GM06990 (cell line): Measurements from ENCODE around the gene SIGLEC1.

Experiments
- DNase-seq: peaks from one replicate; pipeline ENCODE4 v3.0.0-alpha.2; 2011; ENCODE audit not compliant: insufficient read length; ENCODE audit errors: extremely low read depth
- H3K27me3 ChIP-seq: replicated peaks from 2 replicates; pipeline ENCODE4 v1.6.0; 2011; ENCODE audit warnings: low read length; ENCODE audit not compliant: control insufficient read depth, insufficient read depth
- H3K36me3 ChIP-seq: 2 replicates; pipeline ENCODE4 v1.5.1; 2011; ENCODE audit warnings: low read length; ENCODE audit not compliant: control insufficient read depth, insufficient read depth
- H3K4me3 ChIP-seq: replicated peaks from 2 replicates; pipeline ENCODE4 v1.5.1; 2011; ENCODE audit warnings: low read depth, mild to moderate bottlenecking, control low read depth, low read length
- CTCF ChIP-seq: IDR thresholded peaks from 2 replicates; pipeline ENCODE4 v1.5.1; 2011; ENCODE audit warnings: low read length, control low read depth, mild to moderate bottlenecking, inconsistent platforms; ENCODE audit not compliant: insufficient read depth, poor library complexity, severe bottlenecking

Gene SIGLEC1

DNA sequence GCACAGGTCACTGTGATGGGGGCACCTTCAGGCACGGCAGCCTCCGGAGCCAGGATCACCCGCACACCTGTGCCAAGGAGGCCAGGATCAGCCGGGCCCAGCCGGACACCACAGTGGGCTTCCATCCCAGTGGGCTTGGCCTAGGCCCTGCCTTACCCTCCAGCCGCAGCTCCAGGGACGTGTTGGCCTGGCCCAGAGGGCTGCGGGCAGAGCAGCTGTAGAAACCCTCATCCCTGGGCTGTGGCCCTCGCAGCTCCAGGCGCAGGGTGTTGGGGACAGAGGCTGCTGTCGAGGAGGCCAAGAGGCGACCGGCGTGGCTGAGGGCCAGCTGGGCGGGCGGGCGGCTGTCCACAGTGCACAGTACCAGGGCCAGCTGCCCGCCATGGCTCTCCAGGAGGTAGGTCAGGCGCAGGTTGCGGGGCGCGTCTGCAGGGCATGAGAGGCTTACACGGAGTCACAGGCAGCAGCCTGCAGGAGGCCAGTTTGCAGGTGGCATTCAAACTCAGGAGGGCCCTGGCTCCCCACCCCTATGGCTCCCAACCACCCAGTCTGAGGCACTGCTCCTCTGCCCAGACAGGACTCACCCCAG is 19.6 kb downstream of the SIGLEC1 start:
- Histone ChIP-seq H3K27me3 (no peaks in the 10 kb centered on the region), H3K36me3 (no peaks in the 10 kb centered on the region), H3K4me3 (no peak overlapping the region)
- no peak for TF ChIP-seq CTCF
- no peak for DNase-seq

- H3K27me3 ChIP-seq, result no peaks in the 10 kb centered on the region
- no peak for TF ChIP-seq CTCF
- no peak for DNase-seq
- no peak overlapping the region for H3K4me3 ChIP-seq
- no peaks in the 10 kb centered on the region for H3K36me3 ChIP-seq
These were observed 20.5 kb downstream of the SIGLEC1 start for GRCh38 chr20:3691897-3692296.

DNA sequence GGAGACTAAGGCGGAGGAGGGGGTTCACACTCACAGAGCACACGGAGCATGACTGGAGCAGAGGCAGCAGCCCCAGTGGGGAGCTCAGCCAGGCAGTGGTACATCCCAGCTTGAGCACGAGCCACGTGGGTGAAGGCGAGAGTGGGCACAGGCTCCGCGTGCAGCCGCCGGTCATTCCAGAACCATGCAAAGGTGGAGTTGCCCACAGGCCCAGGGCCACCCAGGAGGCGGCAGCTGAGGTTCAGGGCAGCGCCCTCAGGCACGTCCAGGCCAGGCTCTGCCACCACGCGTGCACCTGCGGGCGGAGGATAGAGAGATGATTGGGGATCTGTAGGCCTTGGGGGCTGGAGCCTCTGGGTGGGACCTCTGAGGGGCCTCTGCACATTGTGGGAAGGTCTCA is 21.1 kb downstream of the SIGLEC1 start:
- Histone ChIP-seq H3K27me3 (no peaks in the 10 kb centered on the region), H3K4me3 (no peak overlapping the region), H3K36me3 (no peaks in the 10 kb centered on the region)
- no peak for DNase-seq
- TF ChIP-seq CTCF, result no peak

DNA sequence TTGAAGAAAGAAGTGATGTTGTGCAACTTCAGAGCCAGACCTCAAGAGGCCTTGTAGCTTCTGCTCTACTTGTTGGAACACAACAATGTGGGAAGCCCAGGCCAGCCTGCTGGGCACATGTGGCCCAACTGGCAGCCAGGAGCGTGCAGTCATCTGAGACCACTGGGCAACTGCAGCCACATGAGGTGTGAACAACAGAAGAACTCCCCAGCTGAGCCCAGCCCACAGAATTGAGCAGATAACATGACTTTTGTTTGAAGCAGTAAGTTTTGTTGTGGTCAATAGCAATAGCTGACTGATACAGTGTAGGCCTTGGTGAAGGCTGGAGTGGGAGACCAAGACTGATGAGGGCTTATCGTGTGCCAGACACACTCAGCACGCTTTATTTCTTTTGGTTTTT is 22.0 kb downstream of the SIGLEC1 start:
- no peaks in the 10 kb centered on the region for H3K27me3 ChIP-seq
- H3K36me3 ChIP-seq, result no peaks in the 10 kb centered on the region
- no peak for DNase-seq
- TF ChIP-seq CTCF, result no peak
- H3K4me3 ChIP-seq, result no peak overlapping the region

DNA sequence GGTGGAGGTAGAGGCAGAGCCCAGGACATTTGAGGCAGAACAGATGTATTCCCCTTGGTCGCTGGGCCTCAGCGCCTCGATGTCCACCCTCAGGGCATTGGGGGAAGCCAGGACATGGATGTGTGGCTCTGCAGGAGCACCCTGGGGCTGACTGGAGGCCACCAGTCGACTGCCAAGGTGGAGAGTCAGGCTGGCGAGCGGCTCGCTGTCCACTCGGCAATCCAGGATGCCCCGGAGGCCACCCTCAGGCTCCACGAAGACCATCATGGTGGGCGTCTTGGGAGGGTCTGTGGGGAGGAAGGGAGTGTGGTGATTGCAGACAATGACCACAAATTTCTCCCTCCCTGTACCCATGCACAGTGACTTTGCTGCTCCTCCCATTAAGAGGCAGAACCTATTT is 22.4 kb downstream of the SIGLEC1 start:
- no peak overlapping the region for H3K4me3 ChIP-seq
- DNase-seq, result no peak
- no peak for TF ChIP-seq CTCF
- H3K27me3 ChIP-seq, result no peaks in the 10 kb centered on the region
- H3K36me3 ChIP-seq, result no peaks in the 10 kb centered on the region

DNA sequence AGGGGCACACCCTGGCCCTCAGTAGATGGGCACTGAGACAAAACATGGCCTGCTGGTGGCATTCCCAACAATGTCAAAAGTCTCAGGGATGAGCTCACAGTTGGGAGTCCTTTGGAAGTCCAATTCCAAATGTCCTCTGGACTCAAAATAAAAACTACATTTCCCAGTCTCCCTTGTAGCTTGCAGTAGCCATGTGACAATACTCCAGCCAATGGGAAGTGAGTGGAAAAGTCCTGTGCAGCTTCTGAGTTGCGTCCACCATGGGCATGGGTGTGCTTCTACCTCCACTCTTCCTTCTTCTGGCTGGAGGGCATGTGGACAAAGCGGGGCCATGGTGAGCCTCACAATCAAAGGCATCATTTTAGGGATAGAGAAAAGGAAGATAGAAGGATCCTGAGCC is 24.7 kb downstream of the SIGLEC1 start:
- no peak for TF ChIP-seq CTCF
- Histone ChIP-seq H3K36me3 (no peaks in the 10 kb centered on the region), H3K4me3 (no peak overlapping the region), H3K27me3 (no peaks in the 10 kb centered on the region)
- no peak for DNase-seq
